DMS153 (cell line): ENCODE data around the gene RYR1.
"Not testable (repeated sequence)": the region's sequence is repeated elsewhere in the genome, so short reads cannot be mapped to it uniquely, and the experiment has no call there.

Source experiments
- DNase-seq: peaks from one replicate; lab custom pipeline; 2025; lab: John Stamatoyannopoulos, UW

RYR1 gene

GRCh38 chr19:38490861-38491260 is 57.4 kb downstream of the RYR1 start:
- no peak for DNase-seq

GRCh38 chr19:38492181-38492813 is 58.8 kb downstream of the RYR1 start:
- DNase-seq: no peak

GRCh38 chr19:38494379-38494778 is 60.9 kb downstream of the RYR1 start:
- DNase-seq: no peak

- DNase-seq: not testable (repeated sequence)
Measured at GRCh38 chr19:38495375-38495774, 61.9 kb downstream of the RYR1 start.

- no peak for DNase-seq
Measured at GRCh38 chr19:38496116-38496515, 62.6 kb downstream of the RYR1 start.

GRCh38 chr19:38496603-38497487 is 63.4 kb downstream of the RYR1 start:
- DNase-seq: no peak

GRCh38 chr19:38497907-38498306 is 64.4 kb downstream of the RYR1 start:
- DNase-seq: no peak

- no peak for DNase-seq
Measured at GRCh38 chr19:38499532-38499931, 66.0 kb downstream of the RYR1 start.

GRCh38 chr19:38500450-38500849 is 67.0 kb downstream of the RYR1 start:
- DNase-seq: no peak

GRCh38 chr19:38502410-38503076 is 69.1 kb downstream of the RYR1 start:
- DNase-seq: no peak

GRCh38 chr19:38503077-38503410 is 69.6 kb downstream of the RYR1 start:
- DNase-seq: no peak

GRCh38 chr19:38505958-38506357 is 72.5 kb downstream of the RYR1 start:
- no peak for DNase-seq

GRCh38 chr19:38506375-38506722 is 72.9 kb downstream of the RYR1 start:
- no peak for DNase-seq

GRCh38 chr19:38506723-38507550 is 73.4 kb downstream of the RYR1 start:
- peak; percentile 50 for DNase-seq

- DNase-seq: no peak
Measured at GRCh38 chr19:38507551-38508127, 74.1 kb downstream of the RYR1 start.

- no peak for DNase-seq
Measured at GRCh38 chr19:38508507-38508906, 75.0 kb downstream of the RYR1 start.

GRCh38 chr19:38509027-38509426 is 75.5 kb downstream of the RYR1 start:
- no peak for DNase-seq

- DNase-seq: no peak
Measured at GRCh38 chr19:38511074-38511708, 77.7 kb downstream of the RYR1 start.

GRCh38 chr19:38512277-38512676 is 78.8 kb downstream of the RYR1 start:
- DNase-seq: no peak

- not testable (repeated sequence) for DNase-seq
Measured at GRCh38 chr19:38513156-38513555, 79.7 kb downstream of the RYR1 start.

GRCh38 chr19:38513762-38514167 is 80.3 kb downstream of the RYR1 start:
- no peak for DNase-seq
